AG04449 (cell line): ENCODE results near the gene GDF9.
A peak's percentile ranks its signal among the peaks of the same experiment; 100 is the strongest.

Experiments
- CTCF ChIA-PET: fragments of 350-600 bp; formaldehyde crosslinking; extraction: SDS; loops from one replicate; lab custom pipeline; 2021; ENCODE audit warnings: antibody characterized with exemption; lab: Yijun Ruan, JAX
- POLR2A ChIA-PET: fragments of 400-600, 350-600 bp; formaldehyde crosslinking; extraction: SDS; loops from one replicate; lab custom pipeline; 2020; ENCODE audit warnings: antibody characterized with exemption, inconsistent platforms; lab: Yijun Ruan, JAX
- DNase-seq: peaks from one replicate; pipeline ENCODE4 v3.0.0-alpha.2; 2010; ENCODE audit warnings: low read depth, low spot score
- H3K4me3 ChIP-seq: 2 replicates; pipeline ENCODE4 v1.5.1; 2011; ENCODE audit warnings: low read depth, mild to moderate bottlenecking, control low read depth, low read length
- TF ChIP-seq, protein P1 (sequence below): IDR thresholded peaks from one replicate; pipeline ENCODE4 v1.5.1; 2011; ENCODE audit warnings: mild to moderate bottlenecking, moderate library complexity, low read length, control low read depth, inconsistent platforms; ENCODE audit not compliant: insufficient read depth; ENCODE audit errors: missing control alignments

Gene GDF9

DNA sequence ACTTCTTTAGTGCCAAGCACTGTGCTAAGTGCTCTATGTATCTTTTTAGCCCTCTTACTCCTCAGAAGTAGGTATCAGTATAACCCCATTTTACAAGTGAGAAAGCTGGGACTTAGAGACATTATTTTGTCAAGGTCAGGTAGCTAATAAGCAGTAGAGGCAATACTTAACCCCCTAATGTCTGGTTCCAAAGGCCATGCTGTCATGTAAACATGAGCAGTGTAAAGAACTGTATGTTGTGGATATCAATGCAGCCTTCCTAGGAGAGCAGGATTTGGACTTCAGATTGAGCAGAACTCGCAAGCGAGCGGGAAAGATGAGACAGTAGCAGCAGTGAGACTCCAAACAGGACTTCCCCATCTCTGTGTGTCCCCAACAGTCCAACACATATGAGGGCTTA is 32.2 kb downstream of the GDF9 start:
- POLR2A ChIA-PET, result no interaction called here
- CTCF ChIA-PET, result interaction anchor here (1.5 to 12.8 kb wide), 3 partner anchors 14 to 49 kb away, joined by 7 to 197 read pairs (median 14); partner anchors contain the start of gene SOWAHA
- H3K4me3 ChIP-seq, result no peak overlapping the region
- TF ChIP-seq, protein P1, sequence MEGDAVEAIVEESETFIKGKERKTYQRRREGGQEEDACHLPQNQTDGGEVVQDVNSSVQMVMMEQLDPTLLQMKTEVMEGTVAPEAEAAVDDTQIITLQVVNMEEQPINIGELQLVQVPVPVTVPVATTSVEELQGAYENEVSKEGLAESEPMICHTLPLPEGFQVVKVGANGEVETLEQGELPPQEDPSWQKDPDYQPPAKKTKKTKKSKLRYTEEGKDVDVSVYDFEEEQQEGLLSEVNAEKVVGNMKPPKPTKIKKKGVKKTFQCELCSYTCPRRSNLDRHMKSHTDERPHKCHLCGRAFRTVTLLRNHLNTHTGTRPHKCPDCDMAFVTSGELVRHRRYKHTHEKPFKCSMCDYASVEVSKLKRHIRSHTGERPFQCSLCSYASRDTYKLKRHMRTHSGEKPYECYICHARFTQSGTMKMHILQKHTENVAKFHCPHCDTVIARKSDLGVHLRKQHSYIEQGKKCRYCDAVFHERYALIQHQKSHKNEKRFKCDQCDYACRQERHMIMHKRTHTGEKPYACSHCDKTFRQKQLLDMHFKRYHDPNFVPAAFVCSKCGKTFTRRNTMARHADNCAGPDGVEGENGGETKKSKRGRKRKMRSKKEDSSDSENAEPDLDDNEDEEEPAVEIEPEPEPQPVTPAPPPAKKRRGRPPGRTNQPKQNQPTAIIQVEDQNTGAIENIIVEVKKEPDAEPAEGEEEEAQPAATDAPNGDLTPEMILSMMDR, result no peak
- no peak for DNase-seq

GRCh38 chr5:132832612-132833011 is 33.7 kb downstream of the GDF9 start:
- POLR2A ChIA-PET, result no interaction called here
- CTCF ChIA-PET, result interaction anchor here (0.7 to 12.8 kb wide), 5 partner anchors 14 to 50 kb away, joined by 3 to 197 read pairs (median 14); partner anchors contain the start of genes GDF9, SOWAHA and UQCRQ
- no peak for DNase-seq
- no peak overlapping the region for H3K4me3 ChIP-seq
- TF ChIP-seq, protein P1, result no peak

- ChIA-PET CTCF (interaction anchor here (0.9 to 12.8 kb wide), 10 partner anchors 8 to 53 kb away, joined by 3 to 197 read pairs (median 6); partner anchors contain the start of genes GDF9, SOWAHA and UQCRQ), POLR2A (interaction anchor here (0.6 to 1.3 kb wide), 2 partner anchors 12 to 322 kb away, joined by 3 read pairs; no protein-coding TSS in a partner anchor)
- no peak for DNase-seq
- TF ChIP-seq, protein P1, result no peak
- peak overlapping the region; percentile 64; the same call in 1 of the 2 replicates for H3K4me3 ChIP-seq
Measured at GRCh38 chr5:132831095-132831860, 35.0 kb downstream of the GDF9 start.

DNA sequence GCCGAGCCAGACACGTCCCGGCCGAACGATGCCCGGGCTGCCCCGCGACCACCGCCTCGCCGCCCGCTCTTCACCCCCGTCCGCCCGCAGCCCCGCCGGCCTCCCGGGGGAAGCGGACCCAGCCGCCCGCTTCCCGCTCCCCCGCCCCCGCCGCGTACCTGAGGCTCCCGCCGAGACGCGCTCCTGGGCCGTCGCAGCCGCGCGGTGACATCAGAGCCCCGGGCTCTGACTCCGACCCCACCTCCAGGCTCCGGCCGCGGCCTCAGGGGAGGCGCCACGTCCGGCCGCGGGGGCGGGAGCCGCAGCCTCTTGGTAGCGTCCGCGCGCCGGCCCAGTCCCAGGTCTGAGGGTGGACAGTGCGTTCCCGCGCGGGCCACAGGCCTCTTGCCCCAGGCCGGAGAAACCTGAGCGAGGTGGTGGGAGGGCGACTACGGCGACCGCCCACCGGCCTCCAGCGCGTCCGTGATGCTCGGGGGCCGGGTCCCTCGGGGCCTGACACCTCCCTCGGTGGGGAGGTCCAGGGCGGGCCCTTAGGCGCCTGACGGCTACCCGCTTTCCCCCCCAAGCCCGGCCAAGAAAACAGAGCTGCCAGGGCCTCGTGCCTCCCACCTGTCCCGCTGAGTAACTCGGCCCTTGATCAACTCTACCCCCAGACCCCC is 35.7 kb downstream of the GDF9 start, which contains the start of gene SHROOM1:
SHROOM1 (minus strand) TSS at position 212 of the 659 bp plus-strand sequence. CDS start 4,507 bp downstream, outside the sequence.
- POLR2A ChIA-PET, result interaction anchor here (0.6 to 1.3 kb wide), 2 partner anchors 11 to 322 kb away, joined by 3 read pairs; no protein-coding TSS in a partner anchor
- CTCF ChIA-PET, result interaction anchor here (0.9 to 12.8 kb wide), 18 partner anchors 8 to 302 kb away, joined by 3 to 197 read pairs (median 6); partner anchors contain the start of genes GDF9, SOWAHA and UQCRQ
- TF ChIP-seq, protein P1, result no peak
- no peak for DNase-seq
- H3K4me3 ChIP-seq, result peak within 1 kb of the TSS; percentile 64

- H3K4me3 ChIP-seq, result peak overlapping the region; percentile 64
- ChIA-PET CTCF (interaction anchor here (0.7 to 12.8 kb wide), 24 partner anchors 9 to 301 kb away, joined by 3 to 197 read pairs (median 5); partner anchors contain the start of genes GDF9, SOWAHA and UQCRQ), POLR2A (no interaction called here)
- TF ChIP-seq, protein P1, result peak; percentile 96
- no peak for DNase-seq
Measured at GRCh38 chr5:132829742-132830435, 36.4 kb downstream of the GDF9 start.
